Fibroblast of mammary gland (primary cell): ENCODE results near the gene KHSRP.

Source experiments
- DNase-seq: peaks from one replicate; pipeline ENCODE4 v3.0.0-alpha.2; 2010; ENCODE audit warnings: low read depth
- H3K4me3 ChIP-seq: 2 replicates; pipeline ENCODE4 v1.5.1; 2011; ENCODE audit warnings: low read depth, mild to moderate bottlenecking, low read length, moderate library complexity; ENCODE audit not compliant: control insufficient read depth
- CTCF ChIP-seq: conservative IDR thresholded peaks from 2 replicates; pipeline ENCODE4 v1.5.1; 2011; ENCODE audit warnings: low read depth, low read length, inconsistent platforms; ENCODE audit not compliant: control insufficient read depth, insufficient read depth

The KHSRP gene

GRCh38 chr19:6427131-6427530, 2.5 kb upstream of the KHSRP start:
- no peak for DNase-seq
- H3K4me3 ChIP-seq = no peak overlapping the region
- TF ChIP-seq CTCF = no peak

- no peak for TF ChIP-seq CTCF
- H3K4me3 ChIP-seq = peak overlapping the region; percentile 4
- DNase-seq = no peak
These were observed 1.4 kb upstream of the KHSRP start for GRCh38 chr19:6425732-6426620.

- peak; percentile 100 for DNase-seq
- TF ChIP-seq CTCF = no peak
- peak overlapping the region; percentile 4 for H3K4me3 ChIP-seq
These were observed 524 bp upstream of the KHSRP start for GRCh38 chr19:6424939-6425731.

DNA sequence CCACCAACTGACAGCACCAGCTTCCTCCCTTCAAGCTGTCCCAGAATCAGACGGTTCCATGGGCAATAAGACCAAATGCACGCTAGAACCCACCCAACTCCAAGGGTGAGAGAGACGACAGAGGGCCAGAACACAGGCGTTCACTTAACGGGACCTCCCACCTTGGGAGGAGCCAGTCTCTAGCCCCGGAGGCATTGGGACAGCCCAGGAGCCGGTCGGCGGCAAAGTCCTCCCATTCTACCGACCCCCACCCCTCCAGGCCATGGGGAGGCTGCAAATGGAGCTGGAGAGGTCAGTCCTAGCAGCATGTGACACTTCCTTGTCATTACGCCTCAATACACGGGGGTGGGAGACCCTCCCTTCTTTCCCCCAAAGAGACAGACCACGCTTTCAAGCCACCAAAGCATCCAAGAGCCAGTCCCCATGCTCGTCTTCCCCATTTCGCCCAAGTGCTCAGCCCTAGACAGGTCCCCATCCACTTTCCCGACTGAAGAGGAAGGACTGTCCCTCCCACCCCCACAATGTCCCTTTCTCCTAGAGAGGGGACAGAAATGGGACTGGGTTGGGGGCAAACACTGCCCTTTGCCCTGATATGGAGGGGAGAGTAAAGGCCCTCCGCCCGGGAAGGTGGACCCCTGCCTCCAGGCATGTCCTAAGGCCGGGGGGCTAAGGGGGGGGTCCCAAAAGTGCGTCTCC, 964 bp downstream of the KHSRP start:
- TF ChIP-seq CTCF = no peak
- DNase-seq = peak; percentile 49
- H3K4me3 ChIP-seq = peak overlapping the region; percentile 97

- TF ChIP-seq CTCF = no peak
- DNase-seq = no peak
- H3K4me3 ChIP-seq = no peak overlapping the region
These were observed 3.3 kb downstream of the KHSRP start for GRCh38 chr19:6421075-6422014.
